Panc1 (cell line): ENCODE measurements around the gene PDILT. TPM values are rescaled to one million over a fixed set of nuclear protein-coding genes. Genes with fewer than 3 reads are reported as not detected.

Experiments used
- ATAC-seq: fragments of 200-7000 bp; cut with Tn5 transposase; 2 replicates; pipeline ENCODE4 v1.9.1; 2020; ENCODE audit warnings: mild to moderate bottlenecking, moderate library complexity
- BruUV-seq: library from RNA; stranded (reverse); fragments of 400-500 nt; replicated peaks from 2 replicates; lab custom pipeline; 2021; lab: Mats Ljungman, UMichigan
- CTCF ChIA-PET: fragments of 300-600 bp; sonication (Branson Sonifier 250); formaldehyde crosslinking; loops from one replicate; lab custom pipeline; 2022; ENCODE audit warnings: antibody characterized with exemption; lab: Charles Lee
- POLR2A ChIA-PET: fragments of 300-600 bp; sonication (Branson Sonifier 250); formaldehyde crosslinking; loops from one replicate; lab custom pipeline; 2022; ENCODE audit warnings: antibody characterized with exemption; lab: Charles Lee
- DNase-seq: peaks from one replicate; pipeline ENCODE4 v3.0.0-alpha.2; 2010; ENCODE audit warnings: low read depth, low spot score
- H3K27ac ChIP-seq: 2 replicates; pipeline ENCODE4 v1.5.1; 2011; ENCODE audit warnings: mild to moderate bottlenecking, low read length, inconsistent platforms
- H3K27me3 ChIP-seq: fragments of 200-500 bp; sonication (Bioruptor generic); 2 replicates; pipeline ENCODE4 v1.6.0; 2014; ENCODE audit warnings: low read length, inconsistent platforms; ENCODE audit not compliant: control insufficient read depth, insufficient read depth
- H3K36me3 ChIP-seq: fragments of 200-500 bp; sonication (Bioruptor generic); 2 replicates; pipeline ENCODE4 v1.5.1; 2014; ENCODE audit warnings: inconsistent platforms, mild to moderate bottlenecking, low read length, moderate library complexity; ENCODE audit not compliant: control insufficient read depth, insufficient read depth
- H3K4me1 ChIP-seq: 2 replicates; pipeline ENCODE4 v1.5.1; 2011; ENCODE audit warnings: inconsistent platforms, mild to moderate bottlenecking, low read length, moderate library complexity; ENCODE audit not compliant: control insufficient read depth, insufficient read depth
- H3K4me3 ChIP-seq, 2 experiments: 2 replicates each; pipeline ENCODE4 v1.5.1; 2011 to 2012; ENCODE audit warnings: low read depth in 2 of 2, low read length in 2 of 2, mild to moderate bottlenecking in 2 of 2, inconsistent platforms in 1 of 2, moderate library complexity in 1 of 2
- H3K9me3 ChIP-seq: fragments of 200-500 bp; sonication (Bioruptor generic); 2 replicates; pipeline ENCODE4 v1.5.1; 2014; ENCODE audit warnings: low read depth, mild to moderate bottlenecking, inconsistent platforms, low read length, moderate library complexity; ENCODE audit not compliant: control insufficient read depth, insufficient read depth
- CTCF ChIP-seq: fragments of 450-650 bp; IDR thresholded peaks from 2 replicates; pipeline ENCODE4 v1.5.1; 2017; ENCODE audit warnings: mild to moderate bottlenecking
- POLR2AphosphoS5 ChIP-seq: IDR thresholded peaks from 2 replicates; pipeline ENCODE4 v1.6.1; 2012; ENCODE audit warnings: mild to moderate bottlenecking, low read depth, low read length, moderate library complexity
- REST ChIP-seq, 2 experiments: IDR thresholded peaks; 2 replicates each; pipeline ENCODE4 v1.6.1; 2011 to 2012; ENCODE audit warnings: low read depth in 2 of 2, control low read depth in 1 of 2, low read length in 1 of 2, mild to moderate bottlenecking in 1 of 2, moderate library complexity in 1 of 2; ENCODE audit not compliant: insufficient read depth in 1 of 2
- SIN3A ChIP-seq: IDR thresholded peaks from 2 replicates; pipeline ENCODE4 v1.6.1; 2012; ENCODE audit warnings: low read depth, mild to moderate bottlenecking, low read length, moderate library complexity, borderline replicate concordance; ENCODE audit not compliant: insufficient read depth
- TCF7L2 ChIP-seq: IDR thresholded peaks from 2 replicates; pipeline ENCODE4 v1.6.1; 2011; ENCODE audit warnings: mild to moderate bottlenecking, low read depth, low read length, inconsistent platforms
- in situ Hi-C: cut with HindIII; loops from 2 replicates; pipeline ENCODE4 v1.10.0; 2016; ENCODE audit warnings: low sequenced_read_pairs, low pct_unique_long_range_greater_than_20kb
- intact Hi-C: fragments of 100-400 bp; cut with micrococcal nuclease; formaldehyde crosslinking; loops from one replicate; pipeline ENCODE4 v1.10.0; 2022; ENCODE audit not compliant: unreplicated experiment
- total RNA-seq: library from RNA; stranded (reverse); gene quantifications from one replicate; pipeline ENCODE4 v1.2.1, GENCODE V29; 2021; ENCODE audit not compliant: unreplicated experiment

PDILT gene
- total RNA-seq, 1 experiment from 2014 or later, result not detected

GRCh38 chr16:20318006-20318405 lies 86.5 kb downstream of the PDILT start:
- no peak for TF ChIP-seq POLR2AphosphoS5
- no peak for TF ChIP-seq SIN3A
- no peak for TF ChIP-seq CTCF
- ATAC-seq (no peak), DNase-seq (no peak)
- Histone ChIP-seq H3K36me3 (no peaks in the 10 kb centered on the region), H3K27ac (no peak overlapping the region), H3K9me3 (no peaks in the 10 kb centered on the region), H3K4me1 (no peaks in the 10 kb centered on the region), H3K27me3 (peaks cover 12% of the 10 kb centered on the region), H3K4me3 (no peak overlapping the region)
- no TSS peak for BruUV-seq
- intact Hi-C loops (no loop called here), in situ Hi-C loops (no loop called here)
- ChIA-PET CTCF (no interaction called here), POLR2A (no interaction called here)

GRCh38 chr16:20317117-20317516 lies 87.4 kb downstream of the PDILT start:
- peaks cover 12% of the 10 kb centered on the region for H3K27me3 ChIP-seq
- DNase-seq (no peak), ATAC-seq (no peak)
- no peaks in the 10 kb centered on the region for H3K36me3 ChIP-seq
- H3K9me3 ChIP-seq, result no peaks in the 10 kb centered on the region
- H3K4me1 ChIP-seq, result no peaks in the 10 kb centered on the region
- ChIA-PET CTCF (no interaction called here), POLR2A (no interaction called here)
- in situ Hi-C loops, result no loop called here
- no peak overlapping the region for H3K4me3 ChIP-seq
- no TSS peak for BruUV-seq
- intact Hi-C loops, result no loop called here
- H3K27ac ChIP-seq, result no peak overlapping the region
- TF ChIP-seq SIN3A (no peak), REST (IDR thresholded peaks at IDR 0.05; ENCODE audit: insufficient read depth in 1 of 2, low read depth in 2 of 2, low read length in 1 of 2) (no peak), POLR2AphosphoS5 (no peak), TCF7L2 (no peak), CTCF (no peak)
